Liver (tissue), 9 donors: ENCODE data around the gene TERT. TPM values are rescaled to one million over a fixed set of nuclear protein-coding genes. Genes with fewer than 3 reads are reported as not detected.

ENCODE experiments used
- DNase-seq: peaks from one replicate; pipeline ENCODE4 v3.0.0-alpha.2; 2017; ENCODE audit warnings: low spot score
- H3K27ac ChIP-seq, 2 donors: one replicate each; pipeline ENCODE4 v1.7.0; 2013; ENCODE audit warnings: inconsistent platforms in 2 of 2, low read length in 2 of 2, control low read depth in 1 of 2, low read depth in 1 of 2, mild to moderate bottlenecking in 1 of 2
- H3K27me3 ChIP-seq, 4 donors: one replicate each; pipeline versions ENCODE4 v1.6.1 to v1.7.0; 2013; ENCODE audit warnings: low read length in 3 of 4, inconsistent platforms in 1 of 4, mild to moderate bottlenecking in 1 of 4, moderate library complexity in 1 of 4; ENCODE audit not compliant: control insufficient read depth in 4 of 4, insufficient read depth in 4 of 4
- H3K36me3 ChIP-seq, 4 donors: one replicate each; pipeline versions ENCODE4 v1.6.1 to v1.7.0; 2013; ENCODE audit warnings: low read length in 3 of 4, mild to moderate bottlenecking in 3 of 4, low read depth in 1 of 4, moderate library complexity in 1 of 4; ENCODE audit not compliant: control insufficient read depth in 4 of 4, insufficient read depth in 3 of 4
- H3K4me1 ChIP-seq, 4 donors: one replicate each; pipeline versions ENCODE4 v1.6.1 to v1.7.0; 2013; ENCODE audit warnings: low read length in 3 of 4, mild to moderate bottlenecking in 3 of 4, moderate library complexity in 1 of 4; ENCODE audit not compliant: control insufficient read depth in 4 of 4, insufficient read depth in 4 of 4
- H3K4me3 ChIP-seq, 3 donors: one replicate each; pipeline versions ENCODE4 v1.6.1 to v1.7.0; 2013; ENCODE audit warnings: low read length in 3 of 3, control low read depth in 1 of 3, low read depth in 1 of 3, mild to moderate bottlenecking in 1 of 3
- H3K9ac ChIP-seq, 2 donors: one replicate each; pipeline ENCODE4 v1.7.0; 2013; ENCODE audit warnings: low read length in 2 of 2, mild to moderate bottlenecking in 2 of 2, moderate library complexity in 2 of 2, control low read depth in 1 of 2, low read depth in 1 of 2
- H3K9me3 ChIP-seq, 4 donors: one replicate each; pipeline versions ENCODE4 v1.6.1 to v1.7.0; 2013; ENCODE audit warnings: low read length in 3 of 4; ENCODE audit not compliant: control insufficient read depth in 4 of 4
- EGR1 ChIP-seq, 2 donors: IDR thresholded peaks; 2 replicates each; pipeline ENCODE4 v1.6.1; 2016 to 2018; ENCODE audit warnings: antibody characterized with exemption in 2 of 2, low read depth in 2 of 2
- FOXA1 ChIP-seq: IDR thresholded peaks from 2 replicates; pipeline ENCODE4 v1.6.1; 2016; ENCODE audit warnings: antibody characterized with exemption
- FOXA2 ChIP-seq: IDR thresholded peaks from 2 replicates; pipeline ENCODE4 v1.6.1; 2016; ENCODE audit warnings: antibody characterized with exemption
- GABPA ChIP-seq, 2 donors: IDR thresholded peaks in 1 of 2; conservative IDR thresholded peaks in 1 of 2; 2 replicates each; pipeline ENCODE4 v1.6.1; 2016; ENCODE audit warnings: antibody characterized with exemption in 2 of 2, mild to moderate bottlenecking in 1 of 2, moderate library complexity in 1 of 2
- HNF4A ChIP-seq, 2 donors: conservative IDR thresholded peaks; 2 replicates each; pipeline ENCODE4 v1.6.1; 2016; ENCODE audit warnings: antibody characterized with exemption in 2 of 2, mild to moderate bottlenecking in 2 of 2
- HNF4G ChIP-seq: IDR thresholded peaks from 2 replicates; pipeline ENCODE4 v1.6.1; 2016; ENCODE audit warnings: antibody characterized with exemption
- JUND ChIP-seq, 2 donors: IDR thresholded peaks; 2 replicates each; pipeline ENCODE4 v1.6.1; 2016; ENCODE audit warnings: antibody characterized with exemption in 2 of 2
- NR2F2 ChIP-seq: IDR thresholded peaks from 2 replicates; pipeline ENCODE4 v1.6.1; 2016; ENCODE audit warnings: antibody characterized with exemption
- RAD21 ChIP-seq, 2 donors: IDR thresholded peaks; 2 replicates each; pipeline ENCODE4 v1.6.1; 2016; ENCODE audit warnings: antibody characterized with exemption in 2 of 2, mild to moderate bottlenecking in 2 of 2
- RXRA ChIP-seq, 2 donors: IDR thresholded peaks; 2 replicates each; pipeline ENCODE4 v1.6.1; 2017 to 2018; ENCODE audit warnings: antibody characterized with exemption in 2 of 2, mild to moderate bottlenecking in 1 of 2
- SP1 ChIP-seq: IDR thresholded peaks from 2 replicates; pipeline ENCODE4 v1.6.1; 2018; ENCODE audit warnings: antibody characterized with exemption, mild to moderate bottlenecking
- TAF1 ChIP-seq: conservative IDR thresholded peaks from 2 replicates; pipeline ENCODE4 v1.6.1; 2016; ENCODE audit warnings: antibody characterized with exemption, mild to moderate bottlenecking
- YY1 ChIP-seq: IDR thresholded peaks from 2 replicates; pipeline ENCODE4 v1.6.1; 2016; ENCODE audit warnings: antibody characterized with exemption, mild to moderate bottlenecking
- WGBS: extraction: QIAGEN DNeasy Blood & Tissue Kit; methylation state at CpG from one replicate; pipeline ENCODE4 v1.1.7; 2013; 5-methylcytosine and 5-hydroxymethylcytosine counted together
- polyA plus RNA-seq, 2 donors: library from polyadenylated mRNA; stranded (reverse) in 1 of 2; unstranded in 1 of 2; fragments of 200-250 nt in 1 of 2; fragments of >200 nt in 1 of 2; fragmentation: Nextera tagmentation in 1 of 2; extraction: Ambion mirVana in 1 of 2; gene quantifications; one replicate each; pipeline versions ENCODE4 v1.2.1 to v1.2.3, GENCODE V29; 2013 to 2015
- total RNA-seq, 2 donors: library from RNA; depleted of rRNA; stranded (reverse); fragments of >200 nt; gene quantifications; one replicate each; pipeline ENCODE4 v1.2.3, GENCODE V29; 2014
- TF ChIP-seq, protein P1 (sequence below): IDR thresholded peaks from 2 replicates; pipeline ENCODE4 v1.6.1; 2016; ENCODE audit warnings: antibody characterized with exemption, mild to moderate bottlenecking
- TF ChIP-seq, protein P2 (sequence below): IDR thresholded peaks from 2 replicates; pipeline ENCODE4 v1.6.1; 2016; ENCODE audit warnings: antibody characterized with exemption
- TF ChIP-seq, protein P3 (sequence below): fragments of 150-350 bp; IDR thresholded peaks from 2 replicates; pipeline ENCODE4 v1.5.1; 2017; ENCODE audit warnings: improper control_type of control experiment, low read depth, low read length; ENCODE audit not compliant: missing input control
- TF ChIP-seq, protein P4 (sequence below): IDR thresholded peaks from 2 replicates; pipeline ENCODE4 v1.6.1; 2016; ENCODE audit warnings: antibody characterized with exemption
- TF ChIP-seq, protein P5 (sequence below): IDR thresholded peaks from 2 replicates; pipeline ENCODE4 v1.6.1; 2016; ENCODE audit warnings: antibody characterized with exemption
- donor health status: healthy.
- donor health status: healthy.
- donor health status: healthy.
- donor health status: healthy.
- donor health status: healthy.

The TERT gene
- total and polyA plus RNA-seq, 4 donors, result 0.14 TPM; not detected in 3

DNA sequence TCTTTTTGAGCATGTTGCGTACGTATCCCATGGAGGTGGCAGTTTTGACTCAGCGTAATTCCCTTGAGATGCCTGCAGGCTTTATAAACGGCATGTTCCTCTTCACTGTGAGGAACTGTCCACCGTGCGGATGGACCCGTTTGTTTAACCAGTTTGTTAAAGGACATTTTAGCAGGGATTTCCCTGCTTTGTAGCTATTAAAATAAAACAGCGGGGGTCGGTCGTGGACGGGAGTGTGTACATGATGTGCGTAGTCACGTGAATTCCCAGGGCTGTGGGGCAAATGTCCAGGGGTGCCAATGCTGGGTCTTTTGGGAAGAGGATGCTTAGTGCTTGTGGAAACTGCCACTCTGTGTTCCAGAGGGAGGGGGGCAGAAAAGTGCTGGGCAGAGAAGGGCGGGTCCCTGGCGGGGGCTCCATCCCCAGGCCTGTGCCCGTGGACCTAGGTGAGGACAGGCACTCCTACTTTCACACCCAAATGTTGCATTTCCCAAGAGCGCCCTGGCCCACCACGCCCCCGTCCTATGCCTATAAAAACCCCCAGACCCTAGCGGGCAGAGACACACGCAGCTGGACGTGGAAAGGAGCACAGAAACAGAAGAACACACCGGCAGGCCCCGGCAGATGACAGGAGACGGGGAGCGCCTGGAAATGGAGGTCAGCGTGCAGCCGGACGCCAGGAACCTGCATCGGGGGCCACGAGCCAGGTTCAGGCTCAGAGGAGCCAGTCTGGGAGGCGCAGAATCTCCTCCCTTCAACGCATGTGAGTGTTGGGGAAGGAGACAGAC is 4.0 kb upstream of the TERT start:
- H3K4me3 ChIP-seq, result no peak overlapping the region
- peaks cover 2 to 8% (median 6%) of the 10 kb centered on the region in 4 donors for H3K4me1 ChIP-seq
- H3K9me3 ChIP-seq, result peaks cover 0 to 2% (median 0%) of the 10 kb centered on the region in 4 donors
- H3K27me3 ChIP-seq, result peaks cover 0 to 16% (median 0%) of the 10 kb centered on the region in 4 donors
- H3K9ac ChIP-seq, result no peak overlapping the region
- 85% methylated on average over 33 of the region's 33 CpGs for WGBS
- H3K27ac ChIP-seq, result no peak overlapping the region
- DNase-seq, result no peak
- no peaks in the 10 kb centered on the region for H3K36me3 ChIP-seq
- TF ChIP-seq HNF4A (conservative IDR thresholded peaks at IDR 0.05), result no peak

DNA sequence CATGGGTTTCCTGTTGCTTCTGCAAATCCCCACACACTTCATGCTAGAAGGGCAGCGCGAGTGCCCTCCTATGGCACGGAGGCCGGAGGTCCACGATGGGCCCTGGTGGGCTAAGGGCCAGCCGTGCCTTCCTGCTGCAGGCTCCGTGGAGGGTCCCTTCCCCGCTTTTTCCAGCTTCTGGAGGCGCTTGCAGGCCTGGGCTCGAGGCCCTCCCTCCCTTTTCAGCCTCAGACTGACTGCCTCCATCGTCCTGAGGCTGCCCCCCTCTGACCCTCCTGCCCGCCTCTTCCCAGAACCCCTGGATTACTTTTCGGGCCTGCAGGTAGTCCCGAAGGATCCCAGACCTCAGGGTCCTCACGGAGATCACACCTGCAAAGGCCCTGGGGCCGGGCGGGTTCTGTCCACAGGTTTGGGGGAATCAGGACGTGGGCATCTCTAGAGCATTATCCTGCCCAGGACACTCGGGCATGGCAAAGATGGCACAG is 3.2 kb upstream of the TERT start:
- peaks cover 0 to 2% (median 0%) of the 10 kb centered on the region in 4 donors for H3K9me3 ChIP-seq

More for the DNA sequence above, 3.2 kb upstream of the TERT start:
- 87% methylated on average over 19 of the region's 19 CpGs for WGBS
- H3K4me1 ChIP-seq, result peaks cover 2 to 8% (median 6%) of the 10 kb centered on the region in 4 donors
- no peak for DNase-seq
- no peaks in the 10 kb centered on the region for H3K36me3 ChIP-seq
- TF ChIP-seq, protein P1, sequence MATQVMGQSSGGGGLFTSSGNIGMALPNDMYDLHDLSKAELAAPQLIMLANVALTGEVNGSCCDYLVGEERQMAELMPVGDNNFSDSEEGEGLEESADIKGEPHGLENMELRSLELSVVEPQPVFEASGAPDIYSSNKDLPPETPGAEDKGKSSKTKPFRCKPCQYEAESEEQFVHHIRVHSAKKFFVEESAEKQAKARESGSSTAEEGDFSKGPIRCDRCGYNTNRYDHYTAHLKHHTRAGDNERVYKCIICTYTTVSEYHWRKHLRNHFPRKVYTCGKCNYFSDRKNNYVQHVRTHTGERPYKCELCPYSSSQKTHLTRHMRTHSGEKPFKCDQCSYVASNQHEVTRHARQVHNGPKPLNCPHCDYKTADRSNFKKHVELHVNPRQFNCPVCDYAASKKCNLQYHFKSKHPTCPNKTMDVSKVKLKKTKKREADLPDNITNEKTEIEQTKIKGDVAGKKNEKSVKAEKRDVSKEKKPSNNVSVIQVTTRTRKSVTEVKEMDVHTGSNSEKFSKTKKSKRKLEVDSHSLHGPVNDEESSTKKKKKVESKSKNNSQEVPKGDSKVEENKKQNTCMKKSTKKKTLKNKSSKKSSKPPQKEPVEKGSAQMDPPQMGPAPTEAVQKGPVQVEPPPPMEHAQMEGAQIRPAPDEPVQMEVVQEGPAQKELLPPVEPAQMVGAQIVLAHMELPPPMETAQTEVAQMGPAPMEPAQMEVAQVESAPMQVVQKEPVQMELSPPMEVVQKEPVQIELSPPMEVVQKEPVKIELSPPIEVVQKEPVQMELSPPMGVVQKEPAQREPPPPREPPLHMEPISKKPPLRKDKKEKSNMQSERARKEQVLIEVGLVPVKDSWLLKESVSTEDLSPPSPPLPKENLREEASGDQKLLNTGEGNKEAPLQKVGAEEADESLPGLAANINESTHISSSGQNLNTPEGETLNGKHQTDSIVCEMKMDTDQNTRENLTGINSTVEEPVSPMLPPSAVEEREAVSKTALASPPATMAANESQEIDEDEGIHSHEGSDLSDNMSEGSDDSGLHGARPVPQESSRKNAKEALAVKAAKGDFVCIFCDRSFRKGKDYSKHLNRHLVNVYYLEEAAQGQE, result no peak
- TF ChIP-seq EGR1 (IDR thresholded peaks at IDR 0.05; ENCODE audit: low read depth in 2 of 2) (no peak), YY1 (no peak), SP1 (no peak), HNF4G (no peak), RAD21 (IDR thresholded peaks at IDR 0.05) (no peak), GABPA (IDR thresholded peaks at IDR 0.05 in 1 of 2, conservative IDR thresholded peaks at IDR 0.05 in 1 of 2) (no peak), RXRA (IDR thresholded peaks at IDR 0.05) (no peak), FOXA2 (no peak), HNF4A (conservative IDR thresholded peaks at IDR 0.05) (no peak), NR2F2 (no peak), FOXA1 (no peak), TAF1 (no peak), JUND (IDR thresholded peaks at IDR 0.05) (no peak)
- TF ChIP-seq, protein P2, sequence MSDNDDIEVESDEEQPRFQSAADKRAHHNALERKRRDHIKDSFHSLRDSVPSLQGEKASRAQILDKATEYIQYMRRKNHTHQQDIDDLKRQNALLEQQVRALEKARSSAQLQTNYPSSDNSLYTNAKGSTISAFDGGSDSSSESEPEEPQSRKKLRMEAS, result no peak
- TF ChIP-seq, protein P3, sequence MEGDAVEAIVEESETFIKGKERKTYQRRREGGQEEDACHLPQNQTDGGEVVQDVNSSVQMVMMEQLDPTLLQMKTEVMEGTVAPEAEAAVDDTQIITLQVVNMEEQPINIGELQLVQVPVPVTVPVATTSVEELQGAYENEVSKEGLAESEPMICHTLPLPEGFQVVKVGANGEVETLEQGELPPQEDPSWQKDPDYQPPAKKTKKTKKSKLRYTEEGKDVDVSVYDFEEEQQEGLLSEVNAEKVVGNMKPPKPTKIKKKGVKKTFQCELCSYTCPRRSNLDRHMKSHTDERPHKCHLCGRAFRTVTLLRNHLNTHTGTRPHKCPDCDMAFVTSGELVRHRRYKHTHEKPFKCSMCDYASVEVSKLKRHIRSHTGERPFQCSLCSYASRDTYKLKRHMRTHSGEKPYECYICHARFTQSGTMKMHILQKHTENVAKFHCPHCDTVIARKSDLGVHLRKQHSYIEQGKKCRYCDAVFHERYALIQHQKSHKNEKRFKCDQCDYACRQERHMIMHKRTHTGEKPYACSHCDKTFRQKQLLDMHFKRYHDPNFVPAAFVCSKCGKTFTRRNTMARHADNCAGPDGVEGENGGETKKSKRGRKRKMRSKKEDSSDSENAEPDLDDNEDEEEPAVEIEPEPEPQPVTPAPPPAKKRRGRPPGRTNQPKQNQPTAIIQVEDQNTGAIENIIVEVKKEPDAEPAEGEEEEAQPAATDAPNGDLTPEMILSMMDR, result no peak
- TF ChIP-seq, protein P4, sequence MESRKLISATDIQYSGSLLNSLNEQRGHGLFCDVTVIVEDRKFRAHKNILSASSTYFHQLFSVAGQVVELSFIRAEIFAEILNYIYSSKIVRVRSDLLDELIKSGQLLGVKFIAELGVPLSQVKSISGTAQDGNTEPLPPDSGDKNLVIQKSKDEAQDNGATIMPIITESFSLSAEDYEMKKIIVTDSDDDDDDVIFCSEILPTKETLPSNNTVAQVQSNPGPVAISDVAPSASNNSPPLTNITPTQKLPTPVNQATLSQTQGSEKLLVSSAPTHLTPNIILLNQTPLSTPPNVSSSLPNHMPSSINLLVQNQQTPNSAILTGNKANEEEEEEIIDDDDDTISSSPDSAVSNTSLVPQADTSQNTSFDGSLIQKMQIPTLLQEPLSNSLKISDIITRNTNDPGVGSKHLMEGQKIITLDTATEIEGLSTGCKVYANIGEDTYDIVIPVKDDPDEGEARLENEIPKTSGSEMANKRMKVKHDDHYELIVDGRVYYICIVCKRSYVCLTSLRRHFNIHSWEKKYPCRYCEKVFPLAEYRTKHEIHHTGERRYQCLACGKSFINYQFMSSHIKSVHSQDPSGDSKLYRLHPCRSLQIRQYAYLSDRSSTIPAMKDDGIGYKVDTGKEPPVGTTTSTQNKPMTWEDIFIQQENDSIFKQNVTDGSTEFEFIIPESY, result no peak
- TF ChIP-seq, protein P5, sequence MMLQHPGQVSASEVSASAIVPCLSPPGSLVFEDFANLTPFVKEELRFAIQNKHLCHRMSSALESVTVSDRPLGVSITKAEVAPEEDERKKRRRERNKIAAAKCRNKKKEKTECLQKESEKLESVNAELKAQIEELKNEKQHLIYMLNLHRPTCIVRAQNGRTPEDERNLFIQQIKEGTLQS, result no peak
- no peak overlapping the region for H3K4me3 ChIP-seq
- no peak overlapping the region for H3K27ac ChIP-seq
- peaks cover 0 to 16% (median 0%) of the 10 kb centered on the region in 4 donors for H3K27me3 ChIP-seq
- no peak overlapping the region for H3K9ac ChIP-seq
